GM23248 (cell line): ENCODE results near the gene KCNC3. TPM values are rescaled to one million over a fixed set of nuclear protein-coding genes. Genes with fewer than 3 reads are reported as not detected.

Source experiments
- DNase-seq: peaks from one replicate; pipeline ENCODE4 v3.0.0-alpha.2; 2015
- H2AFZ ChIP-seq: fragments of 200-600 bp; sonication (generic); 2 replicates; pipeline ENCODE4 v1.6.1; 2016; ENCODE audit warnings: antibody characterized with exemption
- H3F3A ChIP-seq: fragments of 200-600 bp; sonication (generic); 2 replicates; pipeline ENCODE4 v1.6.1; 2016; ENCODE audit warnings: mild to moderate bottlenecking, antibody characterized with exemption, mixed run types; ENCODE audit not compliant: insufficient read depth
- H3K27ac ChIP-seq: fragments of 200-600 bp; sonication (generic); 2 replicates; pipeline ENCODE4 v1.5.1; 2016; ENCODE audit warnings: mild to moderate bottlenecking
- H3K27me3 ChIP-seq: fragments of 200-600 bp; sonication (generic); replicated peaks from 2 replicates; pipeline ENCODE4 v1.6.1; 2016; ENCODE audit warnings: mild to moderate bottlenecking; ENCODE audit not compliant: insufficient read depth
- H3K36me3 ChIP-seq: fragments of 200-600 bp; sonication (generic); 2 replicates; pipeline ENCODE4 v1.6.1; 2016; ENCODE audit warnings: low read depth, mild to moderate bottlenecking
- H3K4me1 ChIP-seq: fragments of 200-600 bp; sonication (generic); 2 replicates; pipeline ENCODE4 v1.6.1; 2016; ENCODE audit warnings: mild to moderate bottlenecking; ENCODE audit not compliant: insufficient read depth
- H3K4me2 ChIP-seq: fragments of 200-600 bp; sonication (generic); one replicate; pipeline ENCODE4 v1.6.1; 2016; ENCODE audit warnings: mild to moderate bottlenecking; ENCODE audit not compliant: unreplicated experiment
- H3K4me3 ChIP-seq: fragments of 200-600 bp; sonication (generic); 2 replicates; pipeline ENCODE4 v1.5.1; 2016; ENCODE audit warnings: mild to moderate bottlenecking
- H3K79me2 ChIP-seq: fragments of 200-600 bp; sonication (generic); 2 replicates; pipeline ENCODE4 v1.6.1; 2016; ENCODE audit warnings: mild to moderate bottlenecking; ENCODE audit not compliant: insufficient read depth
- H3K9ac ChIP-seq: fragments of 200-600 bp; sonication (generic); 2 replicates; pipeline ENCODE4 v1.6.1; 2016; ENCODE audit warnings: mild to moderate bottlenecking
- H3K9me2 ChIP-seq: fragments of 200-600 bp; sonication (generic); 2 replicates; pipeline ENCODE4 v1.6.1; 2016; ENCODE audit warnings: mixed run types, mild to moderate bottlenecking, moderate library complexity; ENCODE audit not compliant: insufficient read depth
- H3K9me3 ChIP-seq: fragments of 200-600 bp; sonication (generic); one replicate; pipeline ENCODE4 v1.6.1; 2017; ENCODE audit warnings: low read depth
- H4K20me1 ChIP-seq: fragments of 200-600 bp; sonication (generic); 2 replicates; pipeline ENCODE4 v1.6.0; 2016; ENCODE audit not compliant: insufficient read depth
- EZH2 ChIP-seq: fragments of 200-600 bp; sonication (generic); IDR thresholded peaks from 2 replicates; pipeline ENCODE4 v1.6.1; 2018; ENCODE audit warnings: antibody characterized with exemption, mild to moderate bottlenecking; ENCODE audit not compliant: insufficient read depth, poor library complexity, severe bottlenecking
- EZH2phosphoT487 ChIP-seq: fragments of 200-600 bp; sonication (generic); IDR thresholded peaks from 2 replicates; pipeline ENCODE4 v1.6.1; 2018; ENCODE audit warnings: antibody characterized with exemption, moderate library complexity, mild to moderate bottlenecking, low read depth; ENCODE audit not compliant: insufficient read depth
- WGBS, 2 experiments: methylation state at CpG; one replicate each; pipeline ENCODE4 v1.1.6; 2015 to 2017; ENCODE audit warnings: low lambda C conversion rate in 2 of 2, low coverage in 1 of 2; ENCODE audit errors: missing lambda C conversion rate in 2 of 2; 5-methylcytosine and 5-hydroxymethylcytosine counted together
- in situ Hi-C: fragments of 300-500 bp; cut with MboI; formaldehyde crosslinking; loops from 2 replicates; pipeline ENCODE4 v1.15.0; 2020
- polyA plus RNA-seq: library from polyadenylated mRNA; unstranded; fragments of >200 nt; fragmentation: Nextera tagmentation; extraction: Ambion mirVana; gene quantifications from 2 replicates; pipeline ENCODE4 v1.2.1, GENCODE V29; 2016
- total RNA-seq: library from RNA; depleted of rRNA; stranded (reverse); fragments of >200 nt; shearing (Covaris generic); gene quantifications from 2 replicates; pipeline ENCODE4 v1.2.3, GENCODE V29; 2014

Gene KCNC3
- total and polyA plus RNA-seq, 2 experiments from 2014 or later: under 0.01 to 0.04 TPM

- H3K9me2 ChIP-seq: no peaks in the 10 kb centered on the region
- H2AFZ ChIP-seq: no peak overlapping the region
- no peak for TF ChIP-seq EZH2phosphoT487
- no peak for TF ChIP-seq EZH2
These were observed 43.3 kb downstream of the KCNC3 start for GRCh38 chr19:50285833-50286232.

GRCh38 chr19:50281491-50281890 lies 47.7 kb downstream of the KCNC3 start:
- Histone ChIP-seq H3F3A (no peaks in the 10 kb centered on the region), H3K4me1 (no peaks in the 10 kb centered on the region), H3K9ac (no peak overlapping the region), H3K9me2 (no peaks in the 10 kb centered on the region), H3K27ac (no peak overlapping the region), H3K4me3 (no peak overlapping the region), H2AFZ (no peak overlapping the region), H3K4me2 (no peak overlapping the region), H3K79me2 (no peaks in the 10 kb centered on the region), H3K27me3 (0 out of 2 replicates have a peak, but pooled peaks cover 3% of the 10 kb centered on the region), H4K20me1 (no peaks in the 10 kb centered on the region), H3K36me3 (no peaks in the 10 kb centered on the region), H3K9me3 (no peaks in the 10 kb centered on the region)
- in situ Hi-C loops: no loop called here
- no peak for DNase-seq
- 65 to 70% methylated on average over 21 of the region's 22 CpGs for WGBS, 2 experiments
- TF ChIP-seq EZH2 (no peak), EZH2phosphoT487 (no peak)

More at GRCh38 chr19:50285833-50286232, 43.3 kb downstream of the KCNC3 start:
- Histone ChIP-seq H3F3A (no peaks in the 10 kb centered on the region), H3K27me3 (0 out of 2 replicates have a peak, but pooled peaks cover under 1% of the 10 kb centered on the region), H3K9me3 (no peaks in the 10 kb centered on the region), H3K79me2 (no peaks in the 10 kb centered on the region), H3K4me2 (no peak overlapping the region), H3K27ac (no peak overlapping the region), H4K20me1 (no peaks in the 10 kb centered on the region), H3K4me3 (no peak overlapping the region), H3K36me3 (no peaks in the 10 kb centered on the region), H3K4me1 (no peaks in the 10 kb centered on the region), H3K9ac (no peak overlapping the region)
- in situ Hi-C loops: no loop called here
- no peak for DNase-seq
- 12 to 13% methylated on average over 2 of the region's 2 CpGs for WGBS, 2 experiments

GRCh38 chr19:50280983-50281382 lies 48.2 kb downstream of the KCNC3 start:
- Histone ChIP-seq H2AFZ (no peak overlapping the region), H4K20me1 (no peaks in the 10 kb centered on the region), H3K27me3 (0 out of 2 replicates have a peak, but pooled peaks cover 3% of the 10 kb centered on the region), H3K4me2 (no peak overlapping the region), H3K36me3 (no peaks in the 10 kb centered on the region), H3K27ac (no peak overlapping the region), H3K4me1 (no peaks in the 10 kb centered on the region), H3K9ac (no peak overlapping the region), H3K9me2 (no peaks in the 10 kb centered on the region), H3K79me2 (no peaks in the 10 kb centered on the region), H3K9me3 (no peaks in the 10 kb centered on the region), H3F3A (no peaks in the 10 kb centered on the region), H3K4me3 (no peak overlapping the region)
- DNase-seq: no peak
- in situ Hi-C loops: no loop called here
- 17 to 19% methylated on average over 3 of the region's 3 CpGs for WGBS, 2 experiments
- TF ChIP-seq EZH2phosphoT487 (no peak), EZH2 (no peak)

- Histone ChIP-seq H4K20me1 (no peaks in the 10 kb centered on the region), H3K79me2 (no peaks in the 10 kb centered on the region), H3K9ac (no peak overlapping the region), H3K36me3 (no peaks in the 10 kb centered on the region), H3K4me3 (no peak overlapping the region), H3K4me1 (no peaks in the 10 kb centered on the region), H3K27me3 (0 out of 2 replicates have a peak, but pooled peaks cover 3% of the 10 kb centered on the region), H3K4me2 (no peak overlapping the region), H3K9me2 (no peaks in the 10 kb centered on the region), H3K9me3 (no peaks in the 10 kb centered on the region), H2AFZ (no peak overlapping the region), H3K27ac (no peak overlapping the region), H3F3A (no peaks in the 10 kb centered on the region)
- no peak for DNase-seq
- no peak for TF ChIP-seq EZH2
- no peak for TF ChIP-seq EZH2phosphoT487
- in situ Hi-C loops: no loop called here
- 28 to 47% methylated on average over 13 to 14 of the region's 14 CpGs for WGBS, 2 experiments
These were observed 49.1 kb downstream of the KCNC3 start for GRCh38 chr19:50280074-50280473.
